ENCODE measurements around the gene NUDT15.
A peak's percentile ranks its signal among the peaks of the same experiment; 100 is the strongest.

Gene NUDT15

DNA sequence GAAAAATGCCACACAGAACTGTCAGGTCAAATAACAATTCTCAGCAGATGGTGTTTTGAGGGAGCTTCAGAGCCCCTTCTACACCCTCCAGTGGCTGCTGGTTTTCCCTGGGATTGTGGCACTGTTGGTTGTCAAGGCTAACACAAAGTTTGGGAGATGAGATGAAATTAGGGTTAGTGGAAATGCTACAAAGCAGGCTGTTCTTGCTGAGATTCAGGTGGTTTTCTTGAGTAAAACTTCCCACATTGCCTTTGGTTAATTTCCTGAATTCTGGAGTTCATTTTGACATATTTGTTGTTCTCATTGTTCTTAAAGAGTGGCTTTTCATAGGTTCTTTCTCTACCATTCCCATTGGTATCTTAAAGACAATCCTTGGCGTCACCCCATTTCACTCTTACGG lies 35.3 kb downstream of the NUDT15 start:
- no peaks in the 10 kb centered on the region for H3K4me1 Mint-ChIP-seq
- TF ChIP-seq, protein P1, sequence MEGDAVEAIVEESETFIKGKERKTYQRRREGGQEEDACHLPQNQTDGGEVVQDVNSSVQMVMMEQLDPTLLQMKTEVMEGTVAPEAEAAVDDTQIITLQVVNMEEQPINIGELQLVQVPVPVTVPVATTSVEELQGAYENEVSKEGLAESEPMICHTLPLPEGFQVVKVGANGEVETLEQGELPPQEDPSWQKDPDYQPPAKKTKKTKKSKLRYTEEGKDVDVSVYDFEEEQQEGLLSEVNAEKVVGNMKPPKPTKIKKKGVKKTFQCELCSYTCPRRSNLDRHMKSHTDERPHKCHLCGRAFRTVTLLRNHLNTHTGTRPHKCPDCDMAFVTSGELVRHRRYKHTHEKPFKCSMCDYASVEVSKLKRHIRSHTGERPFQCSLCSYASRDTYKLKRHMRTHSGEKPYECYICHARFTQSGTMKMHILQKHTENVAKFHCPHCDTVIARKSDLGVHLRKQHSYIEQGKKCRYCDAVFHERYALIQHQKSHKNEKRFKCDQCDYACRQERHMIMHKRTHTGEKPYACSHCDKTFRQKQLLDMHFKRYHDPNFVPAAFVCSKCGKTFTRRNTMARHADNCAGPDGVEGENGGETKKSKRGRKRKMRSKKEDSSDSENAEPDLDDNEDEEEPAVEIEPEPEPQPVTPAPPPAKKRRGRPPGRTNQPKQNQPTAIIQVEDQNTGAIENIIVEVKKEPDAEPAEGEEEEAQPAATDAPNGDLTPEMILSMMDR (IDR thresholded peaks at IDR 0.05) = no peak
- peaks cover 99% of the 10 kb centered on the region for H3K36me3 Mint-ChIP-seq (ENCODE audit: low read depth)
- DNase-seq = no peak
- peaks cover 5% of the 10 kb centered on the region for H3K27me3 Mint-ChIP-seq (ENCODE audit: low read depth, poor library complexity)
- no peak overlapping the region for H3K27ac Mint-ChIP-seq
- H3K9me3 Mint-ChIP-seq = peaks cover 78% of the 10 kb centered on the region
- H3K4me3 Mint-ChIP-seq = no peak overlapping the region

DNA sequence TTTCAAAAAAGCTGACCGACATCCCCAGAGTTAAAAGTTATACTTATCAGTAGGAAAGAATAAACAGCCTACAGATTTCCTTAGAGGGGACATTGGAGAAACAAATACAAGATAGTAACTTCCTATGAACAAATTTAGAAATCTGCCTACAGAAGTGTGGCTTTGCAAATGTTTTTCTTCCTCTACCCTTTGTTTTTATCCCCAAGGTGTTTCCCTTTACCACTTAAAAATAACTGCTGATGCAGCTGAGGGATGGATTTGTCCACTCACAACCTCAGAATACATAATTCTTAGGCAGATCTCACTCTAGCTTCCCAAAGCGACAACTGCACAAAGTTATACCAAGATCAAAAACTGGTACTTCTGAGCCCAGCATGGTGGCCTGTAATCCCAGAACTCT lies 36.5 kb downstream of the NUDT15 start:
- Mint-ChIP-seq H3K9me3 (peaks cover 66% of the 10 kb centered on the region), H3K27ac (no peak overlapping the region), H3K4me3 (no peak overlapping the region), H3K27me3 (ENCODE audit: low read depth, poor library complexity) (peaks cover 5% of the 10 kb centered on the region), H3K36me3 (ENCODE audit: low read depth) (peaks cover 99% of the 10 kb centered on the region), H3K4me1 (no peaks in the 10 kb centered on the region)
- DNase-seq = no peak
- TF ChIP-seq, protein P1 (IDR thresholded peaks at IDR 0.05) = no peak

DNA sequence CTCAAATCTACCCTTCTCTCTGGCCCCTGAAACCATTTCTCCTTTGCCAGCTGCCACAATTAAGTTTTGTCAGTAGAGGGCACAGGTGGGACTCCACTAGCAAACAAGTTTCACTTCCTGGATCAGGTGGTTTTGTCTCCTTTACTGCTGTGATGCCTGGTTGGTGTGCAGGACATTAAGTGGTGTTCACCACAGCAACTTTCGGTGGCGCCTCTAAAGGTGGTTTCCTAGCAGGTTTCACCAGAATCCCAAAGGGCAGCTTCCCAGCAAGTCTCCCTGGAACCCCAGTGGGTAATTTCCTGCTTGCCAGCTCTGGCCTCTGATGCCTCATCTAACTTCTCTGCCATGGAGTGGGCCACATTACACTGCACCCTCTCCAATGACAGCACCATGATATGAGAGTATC lies 40.7 kb downstream of the NUDT15 start:
- H3K9me3 Mint-ChIP-seq = peaks cover 23% of the 10 kb centered on the region
- no peak overlapping the region for H3K27ac Mint-ChIP-seq
- TF ChIP-seq, protein P1 (IDR thresholded peaks at IDR 0.05) = no peak
- H3K27me3 Mint-ChIP-seq (ENCODE audit: low read depth, poor library complexity) = no peaks in the 10 kb centered on the region
- H3K4me1 Mint-ChIP-seq = no peaks in the 10 kb centered on the region
- DNase-seq = no peak
- no peak overlapping the region for H3K4me3 Mint-ChIP-seq
- peaks cover 92% of the 10 kb centered on the region for H3K36me3 Mint-ChIP-seq (ENCODE audit: low read depth)

DNA sequence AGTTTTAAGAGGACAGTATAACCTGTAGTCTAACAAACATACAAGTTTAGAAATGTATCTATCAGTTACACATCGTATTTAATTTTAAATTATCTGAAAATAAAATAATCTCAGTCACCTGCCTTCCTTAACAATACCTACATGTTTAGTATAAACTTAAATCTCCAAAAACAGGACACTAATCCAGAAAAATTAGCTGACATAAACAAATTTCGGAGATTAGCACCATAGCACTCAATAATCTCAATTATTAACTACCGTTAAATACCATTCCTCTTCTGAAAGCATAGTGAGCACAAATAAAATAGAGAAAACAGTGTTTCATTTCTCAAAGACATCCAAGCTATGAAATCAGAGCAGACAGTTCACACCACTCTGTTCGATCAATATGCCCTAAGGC lies 44.2 kb downstream of the NUDT15 start:
- TF ChIP-seq, protein P1 (IDR thresholded peaks at IDR 0.05) = no peak
- no peaks in the 10 kb centered on the region for H3K9me3 Mint-ChIP-seq
- no peaks in the 10 kb centered on the region for H3K4me1 Mint-ChIP-seq
- H3K27me3 Mint-ChIP-seq (ENCODE audit: low read depth, poor library complexity) = no peaks in the 10 kb centered on the region
- DNase-seq = no peak
- H3K27ac Mint-ChIP-seq = no peak overlapping the region
- no peak overlapping the region for H3K4me3 Mint-ChIP-seq
- peaks cover 75% of the 10 kb centered on the region for H3K36me3 Mint-ChIP-seq (ENCODE audit: low read depth)

DNA sequence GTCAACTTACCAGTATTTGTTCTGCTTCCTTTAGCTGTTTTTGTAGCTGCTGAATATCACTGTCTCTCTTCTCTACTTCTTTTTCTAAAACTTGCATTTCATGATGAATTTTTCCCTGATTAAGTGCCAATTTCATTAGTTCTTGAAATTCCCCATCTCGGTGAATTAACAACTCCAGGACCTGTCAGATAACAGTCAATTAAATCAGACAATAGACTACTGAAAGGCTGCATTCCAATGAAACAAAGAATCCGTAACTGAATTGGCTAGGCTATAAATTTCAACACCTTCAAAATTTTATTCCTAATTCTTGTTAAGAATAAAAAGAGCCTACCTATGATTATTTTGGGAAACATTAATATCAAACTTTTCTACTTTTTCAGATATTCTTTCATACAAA lies 48.7 kb downstream of the NUDT15 start:
- TF ChIP-seq, protein P1 (IDR thresholded peaks at IDR 0.05) = no peak
- no peaks in the 10 kb centered on the region for H3K4me1 Mint-ChIP-seq
- H3K4me3 Mint-ChIP-seq = no peak overlapping the region
- H3K27ac Mint-ChIP-seq = no peak overlapping the region
- H3K9me3 Mint-ChIP-seq = no peaks in the 10 kb centered on the region
- no peak for DNase-seq
- H3K36me3 Mint-ChIP-seq (ENCODE audit: low read depth) = peaks cover 33% of the 10 kb centered on the region
- H3K27me3 Mint-ChIP-seq (ENCODE audit: low read depth, poor library complexity) = no peaks in the 10 kb centered on the region

DNA sequence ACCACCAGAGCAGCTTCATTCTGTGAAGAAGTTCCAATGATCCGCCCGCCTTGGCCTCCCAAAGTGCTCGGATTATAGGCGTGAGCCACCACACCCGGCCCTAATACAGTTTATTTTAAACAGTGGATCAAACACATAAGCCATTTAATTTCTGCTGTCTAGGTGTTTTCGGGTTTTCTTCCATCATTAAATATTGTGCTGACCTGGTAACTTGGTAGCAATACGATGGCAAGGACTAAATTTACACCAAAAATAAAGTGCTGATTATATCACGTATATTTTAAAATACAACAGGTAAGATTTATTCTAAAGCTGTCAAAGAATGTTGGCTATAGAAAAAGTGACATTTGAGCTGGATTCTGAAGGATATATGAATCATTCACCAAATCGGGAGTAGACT lies 56.1 kb downstream of the NUDT15 start:
- DNase-seq = no peak
- TF ChIP-seq, protein P1 (IDR thresholded peaks at IDR 0.05) = no peak
- peak overlapping the region; percentile 96 for H3K4me3 Mint-ChIP-seq
- peaks cover 31% of the 10 kb centered on the region for H3K4me1 Mint-ChIP-seq
- H3K9me3 Mint-ChIP-seq = peaks cover 6% of the 10 kb centered on the region
- no peak overlapping the region for H3K27ac Mint-ChIP-seq
- H3K36me3 Mint-ChIP-seq (ENCODE audit: low read depth) = peaks cover 3% of the 10 kb centered on the region
- no peaks in the 10 kb centered on the region for H3K27me3 Mint-ChIP-seq (ENCODE audit: low read depth, poor library complexity)

Measured in nephron progenitor cell (in vitro differentiated cells).